HG03460 (cell line): ENCODE results near the gene ERG.

Source experiments
- ATAC-seq: cut with Tn5 transposase; IDR thresholded peaks from one replicate; pipeline ENCODE4 v1.9.1; 2021; ENCODE audit not compliant: unreplicated experiment

ERG gene

GRCh38 chr21:38500073-38500472 is 1.8 kb upstream of the ERG start:
- ATAC-seq: no peak

- ATAC-seq: no peak
Observed at GRCh38 chr21:38499296-38499695, 1.0 kb upstream of the ERG start.

GRCh38 chr21:38496224-38496623 is 2.1 kb downstream of the ERG start:
- no peak for ATAC-seq

GRCh38 chr21:38495696-38496095 is 2.6 kb downstream of the ERG start:
- no peak for ATAC-seq

GRCh38 chr21:38495242-38495641 is 3.0 kb downstream of the ERG start:
- no peak for ATAC-seq

- no peak for ATAC-seq
Observed at GRCh38 chr21:38494703-38495102, 3.6 kb downstream of the ERG start.

GRCh38 chr21:38494251-38494642 is 4.0 kb downstream of the ERG start:
- no peak for ATAC-seq

GRCh38 chr21:38493549-38494250 is 4.6 kb downstream of the ERG start:
- no peak for ATAC-seq

- no peak for ATAC-seq
Observed at GRCh38 chr21:38492007-38492406, 6.3 kb downstream of the ERG start.

GRCh38 chr21:38491536-38491935 is 6.7 kb downstream of the ERG start:
- ATAC-seq: no peak

GRCh38 chr21:38490411-38491020 is 7.8 kb downstream of the ERG start:
- no peak for ATAC-seq

- ATAC-seq: no peak
Observed at GRCh38 chr21:38489729-38490128, 8.5 kb downstream of the ERG start.

- ATAC-seq: no peak
Observed at GRCh38 chr21:38489271-38489652, 9.0 kb downstream of the ERG start.

GRCh38 chr21:38488640-38489270 is 9.5 kb downstream of the ERG start:
- no peak for ATAC-seq

GRCh38 chr21:38487901-38488639 is 10.2 kb downstream of the ERG start:
- no peak for ATAC-seq

GRCh38 chr21:38486706-38487105 is 11.6 kb downstream of the ERG start:
- no peak for ATAC-seq

- ATAC-seq: no peak
Observed at GRCh38 chr21:38486221-38486620, 12.1 kb downstream of the ERG start.

GRCh38 chr21:38479641-38480525 is 18.4 kb downstream of the ERG start:
- no peak for ATAC-seq

- ATAC-seq: no peak
Observed at GRCh38 chr21:38478782-38479181, 19.5 kb downstream of the ERG start.

- ATAC-seq: no peak
Observed at GRCh38 chr21:38477226-38477625, 21.1 kb downstream of the ERG start.

GRCh38 chr21:38476385-38476784 is 21.9 kb downstream of the ERG start:
- no peak for ATAC-seq
